Germinal center (tissue), 1 donor: Measurements from ENCODE around the gene PPP4R1.
A peak's percentile ranks its signal among the peaks of the same experiment; 100 is the strongest.

Experiments used
- DNase-seq: peaks from one replicate; pipeline ENCODE4 v3.0.0; 2012; ENCODE audit warnings: mixed read lengths, low spot score

PPP4R1 gene

DNA sequence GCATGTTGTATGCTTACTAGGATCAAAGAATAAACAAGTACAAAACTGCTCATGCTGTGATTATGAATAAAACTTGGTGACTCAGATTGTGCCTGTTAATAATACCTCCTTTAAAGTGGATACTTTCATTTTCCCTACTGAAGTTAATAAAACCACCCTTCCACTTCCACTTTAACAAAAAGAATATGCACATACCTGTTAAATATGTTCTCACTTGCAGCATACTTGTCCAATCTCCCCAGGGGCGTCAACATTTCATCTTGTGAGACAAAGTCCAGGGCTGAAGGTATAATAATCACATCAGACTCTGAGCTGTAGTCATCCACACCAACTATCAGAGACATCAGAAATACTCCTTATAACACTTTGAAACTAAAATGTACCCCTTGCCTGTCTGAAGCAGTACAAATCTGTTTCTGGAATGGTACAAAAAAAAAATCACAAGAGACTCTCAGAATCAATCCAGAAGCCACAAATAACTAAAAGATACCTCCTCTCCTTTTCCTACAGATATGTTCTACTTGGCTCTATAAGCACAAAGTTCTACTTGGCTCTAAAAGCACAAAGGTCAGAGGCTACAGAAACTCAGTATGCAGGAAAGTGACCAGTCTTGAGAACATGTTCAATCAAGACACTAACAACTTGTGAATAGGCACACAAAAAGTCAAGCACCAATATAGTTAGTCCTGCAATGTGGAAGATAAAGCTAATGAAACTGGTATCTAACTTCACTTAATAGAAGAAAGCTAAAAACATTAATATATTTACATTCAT is 19.3 kb downstream of the PPP4R1 start:
- DNase-seq = no peak

- DNase-seq = no peak
Measured at GRCh38 chr18:9587924-9588323, 26.4 kb downstream of the PPP4R1 start.

DNA sequence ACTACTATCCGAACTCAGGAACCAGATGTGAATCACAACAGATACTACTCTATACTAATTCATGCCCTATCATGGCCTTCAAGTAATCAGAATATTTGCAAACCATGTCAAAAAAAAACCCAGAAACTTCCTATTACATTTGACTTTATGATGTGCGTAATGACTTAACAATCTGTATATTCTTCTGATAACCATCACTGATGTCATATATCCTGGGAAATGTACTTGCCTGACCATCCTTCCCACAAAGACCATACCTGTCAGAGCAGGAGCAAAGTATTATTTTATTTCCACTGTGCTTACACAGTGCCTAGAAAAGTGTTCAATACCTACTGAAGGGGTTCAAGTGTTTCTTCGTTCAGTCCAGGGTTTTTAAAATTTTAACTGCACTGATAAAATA is 27.5 kb downstream of the PPP4R1 start:
- no peak for DNase-seq

DNA sequence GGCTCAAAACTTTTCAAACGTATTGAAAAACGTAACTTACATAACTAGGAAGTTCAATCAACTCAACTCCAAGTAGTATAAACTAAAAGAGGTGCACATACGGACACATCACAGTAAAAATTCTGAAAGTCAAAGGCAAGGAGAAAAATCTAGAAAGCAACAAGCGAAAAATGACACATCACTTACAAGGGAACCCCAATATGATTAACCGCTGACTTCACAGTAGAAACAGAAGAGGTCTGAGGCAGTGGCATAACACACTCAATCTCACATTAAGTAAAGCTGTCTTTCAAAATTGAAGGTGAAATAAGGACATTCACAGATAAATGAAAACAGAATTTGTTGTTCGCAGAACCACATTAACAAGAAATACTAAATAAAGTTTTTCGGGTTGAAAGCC is 32.7 kb downstream of the PPP4R1 start:
- no peak for DNase-seq

- no peak for DNase-seq
Measured at GRCh38 chr18:9578306-9578705, 36.1 kb downstream of the PPP4R1 start.

DNA sequence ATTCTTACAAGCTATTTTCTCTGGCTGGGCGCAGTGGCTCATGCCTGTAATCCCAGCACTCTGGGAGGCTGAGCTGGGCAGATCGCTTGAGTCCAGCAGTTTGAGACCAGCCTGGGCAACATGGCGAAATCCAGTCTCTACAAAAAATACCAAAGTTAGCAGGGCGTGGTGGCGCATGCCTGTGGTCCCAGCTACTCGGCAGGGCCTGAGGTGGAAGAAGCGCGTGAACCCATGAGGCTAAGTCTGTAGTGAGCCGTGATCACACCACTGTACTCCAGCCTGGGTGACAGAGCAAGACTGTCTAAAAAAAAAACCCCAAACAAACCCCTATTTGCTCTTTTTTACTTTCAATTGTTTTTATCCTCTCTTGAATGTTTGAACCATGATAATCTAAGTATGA is 37.0 kb downstream of the PPP4R1 start:
- no peak for DNase-seq

GRCh38 chr18:9575558-9575957 is 38.8 kb downstream of the PPP4R1 start:
- DNase-seq = peak; percentile 14

GRCh38 chr18:9574473-9575115 is 39.8 kb downstream of the PPP4R1 start:
- no peak for DNase-seq

DNA sequence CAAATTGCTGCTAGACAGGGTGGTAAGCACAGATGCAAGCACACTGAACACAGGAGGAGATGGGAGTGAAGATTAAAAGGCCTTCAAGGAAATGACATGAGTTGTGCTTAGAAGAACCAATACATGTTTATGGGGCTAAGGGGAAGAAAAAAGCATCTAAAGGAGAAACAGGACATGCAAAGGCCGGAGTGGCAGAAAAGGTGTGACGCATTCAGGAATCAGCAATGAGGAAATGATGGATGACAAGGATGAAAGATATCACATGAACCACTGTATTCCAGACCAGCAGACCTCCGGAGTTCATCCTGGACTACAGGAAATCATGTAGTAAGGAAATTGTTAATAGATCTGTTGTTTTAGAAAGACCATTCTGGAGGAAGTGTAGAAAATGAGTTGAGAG is 42.8 kb downstream of the PPP4R1 start:
- no peak for DNase-seq

- DNase-seq = no peak
Measured at GRCh38 chr18:9570255-9570654, 44.1 kb downstream of the PPP4R1 start.

- no peak for DNase-seq
Measured at GRCh38 chr18:9569178-9569577, 45.2 kb downstream of the PPP4R1 start.

GRCh38 chr18:9568186-9568585 is 46.2 kb downstream of the PPP4R1 start:
- no peak for DNase-seq

- no peak for DNase-seq
Measured at GRCh38 chr18:9565407-9565806, 49.0 kb downstream of the PPP4R1 start.

- no peak for DNase-seq
Measured at GRCh38 chr18:9563331-9563730, 51.0 kb downstream of the PPP4R1 start.

DNA sequence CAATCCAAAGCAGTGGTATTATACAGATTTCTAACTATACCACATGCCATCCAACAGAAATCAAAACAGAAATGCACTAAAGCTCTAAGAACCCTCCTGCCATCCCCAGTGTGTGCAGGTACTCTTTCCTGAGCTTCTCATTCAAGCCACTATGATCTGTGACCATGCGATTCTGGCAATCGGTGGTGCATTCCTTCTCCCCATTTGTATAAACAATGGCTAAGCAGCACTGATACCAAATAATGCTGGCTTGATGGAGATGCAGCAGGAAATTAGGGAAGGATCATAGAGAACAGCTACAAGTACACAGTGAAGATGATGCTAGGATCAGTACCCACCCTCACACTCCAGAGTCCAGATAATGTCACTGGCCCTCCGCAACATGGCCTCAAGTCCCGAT is 51.8 kb downstream of the PPP4R1 start:
- no peak for DNase-seq

GRCh38 chr18:9561759-9562158 is 52.6 kb downstream of the PPP4R1 start:
- no peak for DNase-seq

- DNase-seq = no peak
Measured at GRCh38 chr18:9559253-9559652, 55.1 kb downstream of the PPP4R1 start.

DNA sequence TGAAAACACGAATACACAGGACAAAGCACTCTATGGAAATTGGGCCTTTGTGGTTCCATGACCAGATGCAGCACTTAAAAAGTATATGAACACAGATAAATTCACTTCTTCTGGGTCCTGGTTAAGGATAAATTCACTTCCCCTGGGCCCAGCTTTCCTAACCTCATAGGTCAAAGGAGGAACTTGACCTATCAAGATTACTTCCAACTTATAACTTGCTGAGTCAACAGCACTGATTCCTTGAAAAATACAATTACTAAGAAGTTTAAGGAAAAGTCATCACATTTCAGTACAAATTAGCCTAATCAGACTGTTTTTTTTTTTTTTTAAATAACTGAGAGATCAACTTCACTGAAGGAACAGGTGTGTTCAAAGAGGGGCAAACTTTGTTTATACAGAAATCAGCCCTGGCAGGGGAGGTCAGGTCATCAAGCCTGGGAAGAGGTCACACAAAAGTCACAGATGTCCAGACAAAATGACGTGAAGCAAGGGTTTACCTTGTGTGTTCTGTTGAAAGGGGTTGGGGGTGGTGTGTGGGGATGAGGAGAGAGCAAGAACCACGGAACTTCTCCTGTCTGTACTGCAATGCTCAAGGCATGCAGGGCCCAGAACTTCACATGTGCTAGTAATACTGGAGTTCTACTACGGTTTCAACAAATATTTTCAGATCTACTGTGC is 55.8 kb downstream of the PPP4R1 start:
- DNase-seq = no peak

DNA sequence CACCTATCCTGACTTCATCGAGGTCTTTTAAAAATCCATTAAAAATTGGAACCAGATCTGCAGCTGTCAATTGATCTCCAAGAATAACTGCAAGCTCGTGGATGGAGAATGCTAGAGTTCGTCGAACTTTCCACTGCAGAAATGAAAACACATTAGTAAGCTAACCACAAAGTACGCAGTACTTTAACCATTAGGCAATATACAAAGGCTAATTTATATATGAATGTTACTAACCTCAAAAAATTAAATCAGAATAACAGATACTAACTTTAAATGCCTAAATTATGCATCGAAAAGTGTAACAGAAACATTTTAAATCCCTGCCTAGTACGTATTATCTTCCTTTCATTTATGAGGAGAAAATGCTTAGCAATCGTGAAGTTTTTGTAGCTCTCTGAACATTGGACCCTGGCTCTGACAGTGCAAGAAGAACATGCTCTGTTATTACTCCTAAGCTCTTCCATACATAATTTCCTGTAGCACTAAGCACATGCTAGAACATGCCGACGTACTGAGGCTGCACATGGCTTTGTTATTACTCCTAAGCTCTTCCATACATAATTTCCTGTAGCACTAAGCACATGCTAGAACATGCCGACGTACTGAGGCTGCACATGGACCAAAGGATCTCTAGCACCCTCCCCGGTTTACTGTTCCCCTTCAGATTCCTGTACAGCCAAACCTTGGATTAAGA is 57.0 kb downstream of the PPP4R1 start:
- DNase-seq = no peak

DNA sequence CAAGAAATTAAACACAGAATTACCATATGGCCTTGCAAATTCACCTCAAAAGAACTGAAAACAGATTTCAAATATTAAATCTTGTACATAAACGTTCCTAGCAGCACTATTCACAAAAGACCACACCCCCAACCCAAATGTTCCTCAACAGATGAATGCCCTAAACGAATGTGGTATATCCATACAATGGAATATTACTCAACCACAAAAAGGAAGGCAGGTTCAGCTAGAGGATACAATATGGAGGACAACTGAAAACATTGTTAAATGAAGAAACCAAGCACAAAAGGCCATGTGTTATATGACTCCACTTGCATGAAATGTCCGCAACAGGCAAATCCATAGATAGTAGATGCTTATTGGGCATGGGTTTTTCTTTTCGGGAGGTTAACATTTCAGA is 61.7 kb downstream of the PPP4R1 start:
- no peak for DNase-seq

GRCh38 chr18:9552191-9552590 is 62.2 kb downstream of the PPP4R1 start:
- no peak for DNase-seq

DNA sequence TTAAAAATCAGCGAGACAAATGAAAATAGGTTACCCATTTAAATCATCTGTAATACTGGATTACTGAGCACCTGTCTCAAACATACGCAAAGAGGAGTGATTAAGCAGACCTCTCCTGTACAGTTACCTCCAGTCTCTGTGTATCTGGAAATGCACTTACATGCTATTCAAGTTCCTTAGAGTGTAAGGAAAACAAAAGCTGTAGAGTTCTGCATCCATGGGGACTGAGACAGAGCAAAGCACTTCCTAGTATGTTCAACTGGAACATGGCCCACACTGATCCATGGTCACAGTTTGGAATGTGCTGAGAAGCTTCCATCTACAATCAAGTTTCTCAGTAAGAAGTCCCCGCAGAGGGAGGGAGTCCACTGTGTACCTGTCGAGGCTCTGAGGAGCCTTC is 63.9 kb downstream of the PPP4R1 start:
- DNase-seq = no peak

DNA sequence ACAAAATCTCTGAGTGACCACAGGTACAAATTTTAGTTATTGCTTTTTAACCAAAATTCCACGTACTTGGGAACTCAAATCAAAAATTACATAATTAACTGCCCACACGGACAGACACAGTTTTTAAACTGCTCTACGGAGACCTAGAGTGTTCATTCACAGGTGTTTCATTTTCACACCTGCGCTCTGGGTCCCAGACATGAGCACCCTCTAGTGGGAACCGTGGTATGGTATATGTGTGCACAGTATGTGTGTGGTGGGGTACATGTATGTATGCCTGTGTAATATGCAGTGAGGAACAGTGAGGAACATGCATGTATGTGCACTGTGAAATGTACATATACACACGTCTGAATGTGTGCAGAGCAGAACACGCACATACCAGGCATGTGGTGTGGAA is 65.0 kb downstream of the PPP4R1 start:
- no peak for DNase-seq
